GM21528 (cell line): ENCODE results near the gene SIRT2.
"Not testable (repeated sequence)": the region's sequence is repeated elsewhere in the genome, so short reads cannot be mapped to it uniquely, and the experiment has no call there.

Experiments
- ATAC-seq: cut with Tn5 transposase; IDR thresholded peaks from one replicate; pipeline ENCODE4 v1.9.1; 2021; ENCODE audit warnings: mild to moderate bottlenecking, moderate library complexity; ENCODE audit not compliant: unreplicated experiment, low FRiP score

Gene SIRT2

DNA sequence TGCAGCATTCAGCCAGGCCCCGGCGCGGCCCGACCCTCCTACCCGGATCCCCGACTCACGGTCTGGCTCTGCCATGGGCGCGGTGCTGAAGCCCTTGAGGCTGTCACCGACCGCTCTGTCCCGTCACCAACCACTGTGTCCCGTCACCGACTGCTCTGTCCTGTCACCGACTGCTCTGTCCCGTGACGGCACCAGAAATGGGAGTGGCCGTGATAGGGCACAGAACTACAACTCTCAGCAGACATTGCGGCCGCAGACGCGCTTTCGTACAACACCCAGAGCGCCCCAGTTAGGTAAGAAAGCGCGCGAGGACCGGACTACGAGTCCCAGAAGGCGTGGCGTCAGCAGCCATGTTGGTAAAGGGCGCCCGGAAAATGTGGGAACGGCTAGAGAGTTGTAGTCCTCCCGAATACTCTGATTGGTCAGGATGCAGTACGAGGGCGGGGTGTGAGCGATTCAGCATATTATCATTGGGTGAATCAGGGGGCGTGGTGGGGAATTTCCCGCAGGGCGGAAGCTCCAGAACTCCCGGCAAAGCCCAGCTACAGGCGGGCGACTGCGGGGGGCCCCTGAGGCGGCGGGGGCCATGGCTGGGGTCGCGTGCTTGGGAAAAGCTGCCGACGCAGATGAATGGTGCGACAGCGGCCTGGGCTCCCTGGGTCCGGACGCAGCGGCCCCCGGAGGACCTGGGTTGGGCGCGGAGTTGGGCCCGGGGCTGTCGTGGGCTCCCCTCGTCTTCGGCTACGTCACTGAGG lies at the start of gene SIRT2, which contains the start of gene NFKBIB:
Gene SIRT2, minus strand, starts transcription at position 172 of the 755 bp plus-strand sequence. Its CDS starts 97 bp downstream, at position 75.
Gene NFKBIB, plus strand, starts transcription at position 523 of the 755 bp plus-strand sequence. Its CDS starts 64 bp downstream, at position 587.
- peak; percentile 89 for ATAC-seq

- no peak for ATAC-seq
These were observed 47.0 kb upstream of the SIRT2 start for GRCh38 chr19:38946229-38947010.

GRCh38 chr19:38945562-38946228 lies 46.3 kb upstream of the SIRT2 start:
- ATAC-seq = no peak

GRCh38 chr19:38944981-38945506 lies 45.6 kb upstream of the SIRT2 start:
- ATAC-seq = no peak

DNA sequence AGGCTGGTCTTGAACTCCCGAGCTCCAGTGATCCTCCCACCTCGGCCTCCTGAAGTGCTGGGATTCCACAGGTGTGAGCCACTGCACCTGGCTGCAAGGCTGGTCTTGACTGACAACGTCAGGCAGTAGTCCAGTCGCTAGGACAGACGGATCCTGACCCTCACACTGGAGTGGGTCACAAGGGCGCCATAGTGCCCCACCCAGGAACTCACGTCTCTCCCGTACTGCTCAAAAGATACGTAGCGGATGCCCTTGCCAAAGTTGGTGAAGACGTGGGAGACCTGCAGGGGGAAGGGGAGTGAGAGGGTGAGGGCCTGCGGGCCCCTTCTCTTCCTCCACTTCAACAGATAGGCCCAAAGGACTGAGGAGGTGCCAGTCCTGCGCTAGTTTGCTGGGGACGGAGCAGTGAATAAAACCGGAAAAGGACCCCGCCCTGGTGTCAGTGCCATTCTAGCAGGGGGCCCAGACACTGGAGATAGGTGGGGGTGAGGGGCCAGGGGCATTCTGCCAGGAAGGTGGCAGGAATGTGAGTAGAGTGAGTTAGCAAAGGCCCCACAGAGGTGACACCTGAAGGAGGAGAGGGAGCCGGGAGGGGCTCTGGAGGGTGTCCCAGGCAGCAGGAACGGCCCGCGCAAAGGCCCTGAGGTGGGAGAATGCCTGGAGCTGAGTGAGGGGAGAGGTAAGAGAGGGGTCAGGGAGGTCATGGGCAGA lies 43.2 kb upstream of the SIRT2 start:
- no peak for ATAC-seq

GRCh38 chr19:38941979-38942378 lies 42.6 kb upstream of the SIRT2 start:
- no peak for ATAC-seq

- ATAC-seq = not testable (repeated sequence)
These were observed 42.0 kb upstream of the SIRT2 start for GRCh38 chr19:38941466-38941865.

GRCh38 chr19:38939957-38940356 lies 40.5 kb upstream of the SIRT2 start:
- ATAC-seq = no peak

DNA sequence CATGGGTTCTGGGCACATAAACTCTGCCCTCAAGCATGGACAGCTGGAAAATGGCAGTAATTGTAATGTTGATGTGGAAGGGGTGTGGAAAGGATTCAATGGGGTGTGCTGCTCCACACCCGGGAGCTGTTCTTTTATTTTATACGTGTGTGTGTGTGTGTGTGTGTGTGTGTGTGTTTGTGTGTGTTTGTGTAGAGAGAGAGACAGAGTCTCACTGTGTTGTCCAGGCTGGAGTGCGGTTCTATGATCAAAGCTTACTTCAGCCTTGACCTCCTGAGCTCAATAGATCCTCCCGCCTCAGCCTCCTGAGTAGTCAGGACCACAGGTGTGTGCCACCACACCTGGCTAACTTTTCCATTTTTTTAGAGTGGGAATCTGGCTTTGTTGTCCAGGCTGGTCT lies 34.1 kb upstream of the SIRT2 start:
- ATAC-seq = no peak

- no peak for ATAC-seq
These were observed 33.2 kb upstream of the SIRT2 start for GRCh38 chr19:38932425-38933179.

- ATAC-seq = no peak
These were observed 32.0 kb upstream of the SIRT2 start for GRCh38 chr19:38931521-38931793.

GRCh38 chr19:38930776-38931520 lies 31.5 kb upstream of the SIRT2 start, which contains the start of gene MRPS12:
Gene MRPS12 (plus strand): TSS chr19:38930944. CDS start chr19:38931295, 351 bp downstream.
- ATAC-seq = peak; percentile 82

DNA sequence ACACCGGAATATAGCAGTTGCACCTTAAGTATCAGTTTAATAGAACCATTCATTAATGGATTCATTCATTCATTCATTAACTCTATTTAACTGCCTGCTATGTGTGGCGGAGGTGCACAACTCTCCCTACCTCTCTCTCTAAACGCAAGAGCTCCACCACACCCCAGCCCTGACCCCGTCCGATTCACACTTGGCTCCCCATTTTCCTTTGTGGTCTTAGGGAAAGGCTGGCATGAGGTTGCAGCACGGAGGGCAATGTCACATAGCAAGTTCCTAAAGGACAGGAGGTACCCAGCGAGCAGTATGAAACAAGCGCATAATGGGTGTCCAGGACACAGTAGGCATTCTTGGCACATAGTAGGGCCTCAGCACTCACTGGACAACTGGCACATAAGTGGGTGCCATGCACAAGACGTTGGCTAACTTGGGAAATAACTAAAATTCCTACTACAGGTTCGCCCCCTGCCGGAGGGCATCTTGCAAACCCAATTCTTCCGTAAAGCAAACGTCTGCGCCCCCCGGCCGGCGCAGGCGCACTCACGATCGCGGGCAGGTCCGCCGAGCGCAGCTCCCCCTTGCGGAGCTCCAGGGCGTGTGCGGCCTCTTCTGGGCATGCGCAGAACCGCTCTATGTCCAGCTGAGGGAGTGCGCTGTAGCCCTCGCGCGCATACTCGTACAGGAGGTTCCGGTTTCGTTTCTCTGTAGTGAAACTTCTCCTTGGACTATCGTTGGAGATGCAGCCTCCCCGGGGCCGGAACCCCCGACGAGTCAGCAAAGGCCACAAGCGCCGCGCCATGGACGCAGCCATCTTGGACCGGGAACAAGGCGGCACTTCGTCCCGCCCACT lies 30.7 kb upstream of the SIRT2 start, which contains the start of gene SARS2:
Gene SARS2, minus strand, starts transcription at position 835 of the 847 bp plus-strand sequence. Its CDS starts 27 bp downstream, at position 808.
- peak; percentile 73 for ATAC-seq

DNA sequence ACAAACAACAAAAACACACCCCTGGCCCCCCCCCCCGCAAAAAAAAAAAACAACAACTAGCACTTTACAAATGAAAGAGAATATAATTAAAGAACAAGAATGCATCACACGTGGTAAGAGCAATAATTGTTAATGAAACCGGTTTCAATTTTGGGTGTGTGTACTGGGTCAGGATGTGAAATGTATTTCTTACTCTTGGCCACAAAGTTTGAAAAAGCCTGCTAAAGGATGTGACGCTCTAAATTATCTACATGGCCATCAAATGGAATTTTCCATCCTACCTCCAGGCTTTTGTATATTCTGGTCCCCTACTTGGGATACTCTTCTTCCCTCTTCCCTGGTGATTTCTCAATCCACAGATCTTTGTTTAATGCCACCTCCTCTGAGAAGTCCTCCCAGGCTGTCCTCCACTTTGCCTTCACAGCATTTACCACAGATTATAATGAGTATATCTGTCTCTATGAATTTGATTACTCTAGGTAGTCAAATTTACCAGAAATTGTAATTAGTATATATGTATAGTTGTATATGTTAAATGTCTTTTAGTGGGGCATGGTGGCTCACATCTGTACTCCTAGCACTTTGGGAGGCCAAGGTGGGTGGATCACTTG lies 29.1 kb upstream of the SIRT2 start:
- no peak for ATAC-seq

- ATAC-seq = no peak
These were observed 25.0 kb upstream of the SIRT2 start for GRCh38 chr19:38924388-38924787.

GRCh38 chr19:38922482-38922881 lies 23.1 kb upstream of the SIRT2 start:
- ATAC-seq = no peak
